MM.1S (cell line): ENCODE measurements around the gene NFKBIZ.

Experiments
- DNase-seq: peaks from one replicate; pipeline ENCODE4 v3.0.0-alpha.2; 2015
- H2AFZ ChIP-seq: fragments of 300-600 bp; sonication (generic); 2 replicates; pipeline ENCODE4 v1.6.0; 2016; ENCODE audit warnings: antibody characterized with exemption, low read length
- H3F3A ChIP-seq: fragments of 300-600 bp; sonication (generic); 2 replicates; pipeline ENCODE4 v1.6.1; 2016; ENCODE audit warnings: mild to moderate bottlenecking, antibody characterized with exemption, low read length, moderate library complexity, mixed read lengths; ENCODE audit not compliant: insufficient read depth
- H3K27ac ChIP-seq: fragments of 300-600 bp; sonication (generic); 2 replicates; pipeline ENCODE4 v1.5.1; 2016; ENCODE audit warnings: mild to moderate bottlenecking, low read length
- H3K27me3 ChIP-seq: fragments of 300-600 bp; sonication (generic); replicated peaks from 2 replicates; pipeline ENCODE4 v1.6.0; 2016; ENCODE audit warnings: low read length; ENCODE audit not compliant: insufficient read depth
- H3K36me3 ChIP-seq: fragments of 300-600 bp; sonication (generic); replicated peaks from 2 replicates; pipeline ENCODE4 v1.6.1; 2016; ENCODE audit warnings: mild to moderate bottlenecking, low read length, mixed read lengths; ENCODE audit not compliant: insufficient read depth
- H3K4me1 ChIP-seq: fragments of 300-600 bp; sonication (generic); 2 replicates; pipeline ENCODE4 v1.6.1; 2016; ENCODE audit warnings: low read length, mixed read lengths
- H3K4me2 ChIP-seq: fragments of 300-600 bp; sonication (generic); 2 replicates; pipeline ENCODE4 v1.6.0; 2016; ENCODE audit warnings: low read depth, low read length
- H3K4me3 ChIP-seq: fragments of 300-600 bp; sonication (generic); 2 replicates; pipeline ENCODE4 v1.5.1; 2016; ENCODE audit warnings: low read length, mixed read lengths
- H3K79me2 ChIP-seq: fragments of 300-600 bp; sonication (generic); 2 replicates; pipeline ENCODE4 v1.6.1; 2016; ENCODE audit warnings: mixed run types, low read length, mixed read lengths
- H3K9ac ChIP-seq: fragments of 300-600 bp; sonication (generic); 2 replicates; pipeline ENCODE4 v1.6.1; 2016; ENCODE audit warnings: low read length, mixed read lengths
- H3K9me2 ChIP-seq: fragments of 300-600 bp; sonication (generic); replicated peaks from 2 replicates; pipeline ENCODE4 v1.6.1; 2016; ENCODE audit warnings: mild to moderate bottlenecking, low read length, mixed read lengths; ENCODE audit not compliant: insufficient read depth
- H3K9me3 ChIP-seq: fragments of 300-600 bp; sonication (generic); replicated peaks from 2 replicates; pipeline ENCODE4 v1.6.1; 2016; ENCODE audit warnings: mild to moderate bottlenecking, low read length, mixed read lengths; ENCODE audit not compliant: insufficient read depth
- H4K20me1 ChIP-seq: fragments of 300-600 bp; sonication (generic); 2 replicates; pipeline ENCODE4 v1.6.1; 2016; ENCODE audit warnings: mild to moderate bottlenecking, low read length, moderate library complexity, mixed read lengths; ENCODE audit not compliant: insufficient read depth
- CTCF ChIP-seq: fragments of 300-600 bp; sonication (generic); IDR thresholded peaks from 2 replicates; pipeline ENCODE4 v1.5.1; 2016; ENCODE audit warnings: antibody characterized with exemption, low read length, mixed read lengths
- EZH2 ChIP-seq: fragments of 300-600 bp; sonication (generic); optimal IDR thresholded peaks from 2 replicates; pipeline ENCODE3; 2017; ENCODE audit warnings: low read depth, mild to moderate bottlenecking, antibody characterized with exemption, low read length, mixed read lengths
- EZH2phosphoT487 ChIP-seq: fragments of 300-600 bp; sonication (generic); IDR thresholded peaks from 2 replicates; pipeline ENCODE4 v1.6.1; 2018; ENCODE audit warnings: antibody characterized with exemption, low read length

NFKBIZ gene

GRCh38 chr3:101867996-101868395, 18.7 kb downstream of the NFKBIZ start:
- Histone ChIP-seq H3K4me1 (no peaks in the 10 kb centered on the region), H3K9me2 (no peaks in the 10 kb centered on the region), H3K4me3 (no peak overlapping the region), H4K20me1 (no peaks in the 10 kb centered on the region), H3K79me2 (no peaks in the 10 kb centered on the region), H3K27me3 (no peaks in the 10 kb centered on the region), H3K9ac (no peak overlapping the region), H3K9me3 (no peaks in the 10 kb centered on the region), H3K4me2 (no peak overlapping the region), H2AFZ (no peak overlapping the region), H3K36me3 (no peaks in the 10 kb centered on the region), H3F3A (no peaks in the 10 kb centered on the region), H3K27ac (no peak overlapping the region)
- no peak for DNase-seq
- no peak for TF ChIP-seq EZH2
- no peak for TF ChIP-seq EZH2phosphoT487
- TF ChIP-seq CTCF = no peak

GRCh38 chr3:101868534-101869464, 19.5 kb downstream of the NFKBIZ start:
- H3K79me2 ChIP-seq = no peaks in the 10 kb centered on the region
- H4K20me1 ChIP-seq = no peaks in the 10 kb centered on the region
- no peaks in the 10 kb centered on the region for H3K9me3 ChIP-seq
- H3K36me3 ChIP-seq = no peaks in the 10 kb centered on the region
- no peak overlapping the region for H3K4me3 ChIP-seq
- H3K9ac ChIP-seq = no peak overlapping the region
- no peak overlapping the region for H3K4me2 ChIP-seq
- H3K27me3 ChIP-seq = no peaks in the 10 kb centered on the region
- no peak overlapping the region for H2AFZ ChIP-seq
- no peak for DNase-seq
- no peaks in the 10 kb centered on the region for H3K9me2 ChIP-seq
- H3K4me1 ChIP-seq = no peaks in the 10 kb centered on the region
- no peak overlapping the region for H3K27ac ChIP-seq
- TF ChIP-seq EZH2 = no peak
- no peak for TF ChIP-seq EZH2phosphoT487
- TF ChIP-seq CTCF = no peak
- no peaks in the 10 kb centered on the region for H3F3A ChIP-seq

GRCh38 chr3:101870138-101870537, 20.8 kb downstream of the NFKBIZ start:
- Histone ChIP-seq H4K20me1 (no peaks in the 10 kb centered on the region), H3K27me3 (no peaks in the 10 kb centered on the region)

More at GRCh38 chr3:101870138-101870537, 20.8 kb downstream of the NFKBIZ start:
- Histone ChIP-seq H3K4me3 (no peak overlapping the region), H3K9me2 (no peaks in the 10 kb centered on the region), H3K4me2 (no peak overlapping the region), H3K27ac (no peak overlapping the region), H3K79me2 (no peaks in the 10 kb centered on the region), H2AFZ (no peak overlapping the region), H3F3A (no peaks in the 10 kb centered on the region), H3K9me3 (no peaks in the 10 kb centered on the region), H3K4me1 (no peaks in the 10 kb centered on the region), H3K9ac (no peak overlapping the region), H3K36me3 (no peaks in the 10 kb centered on the region)
- no peak for DNase-seq
- TF ChIP-seq CTCF (no peak), EZH2 (no peak), EZH2phosphoT487 (no peak)
